Kidney epithelial cell (primary cell): Measurements from ENCODE around the gene DPM2. TPM values are rescaled to one million over a fixed set of nuclear protein-coding genes. Genes with fewer than 3 reads are reported as not detected.

Source experiments
- DNase-seq: peaks from one replicate; pipeline ENCODE4 v3.0.0-alpha.2; 2010; ENCODE audit warnings: low read depth
- H3K27me3 ChIP-seq: 2 replicates; pipeline ENCODE4 v1.6.0; 2011; ENCODE audit warnings: low read length; ENCODE audit not compliant: control insufficient read depth, insufficient read depth
- H3K36me3 ChIP-seq: 2 replicates; pipeline ENCODE4 v1.5.1; 2011; ENCODE audit warnings: low read length; ENCODE audit not compliant: control insufficient read depth, insufficient read depth
- H3K4me3 ChIP-seq: 2 replicates; pipeline ENCODE4 v1.5.1; 2011; ENCODE audit warnings: low read depth, mild to moderate bottlenecking, control low read depth, low read length
- total RNA-seq: library from RNA; depleted of rRNA; stranded (reverse); fragments of >200 nt; gene quantifications from 2 replicates; pipeline ENCODE4 v1.2.3, GENCODE V29; 2015
- TF ChIP-seq, protein P1 (sequence below): IDR thresholded peaks from 2 replicates; pipeline ENCODE4 v1.5.1; 2011; ENCODE audit warnings: mild to moderate bottlenecking, moderate library complexity, low read length, control low read depth, inconsistent platforms; ENCODE audit not compliant: insufficient read depth, poor library complexity, severe bottlenecking

DPM2 gene
- total RNA-seq, 1 donor from 2014 or later, result 31.8 TPM

DNA sequence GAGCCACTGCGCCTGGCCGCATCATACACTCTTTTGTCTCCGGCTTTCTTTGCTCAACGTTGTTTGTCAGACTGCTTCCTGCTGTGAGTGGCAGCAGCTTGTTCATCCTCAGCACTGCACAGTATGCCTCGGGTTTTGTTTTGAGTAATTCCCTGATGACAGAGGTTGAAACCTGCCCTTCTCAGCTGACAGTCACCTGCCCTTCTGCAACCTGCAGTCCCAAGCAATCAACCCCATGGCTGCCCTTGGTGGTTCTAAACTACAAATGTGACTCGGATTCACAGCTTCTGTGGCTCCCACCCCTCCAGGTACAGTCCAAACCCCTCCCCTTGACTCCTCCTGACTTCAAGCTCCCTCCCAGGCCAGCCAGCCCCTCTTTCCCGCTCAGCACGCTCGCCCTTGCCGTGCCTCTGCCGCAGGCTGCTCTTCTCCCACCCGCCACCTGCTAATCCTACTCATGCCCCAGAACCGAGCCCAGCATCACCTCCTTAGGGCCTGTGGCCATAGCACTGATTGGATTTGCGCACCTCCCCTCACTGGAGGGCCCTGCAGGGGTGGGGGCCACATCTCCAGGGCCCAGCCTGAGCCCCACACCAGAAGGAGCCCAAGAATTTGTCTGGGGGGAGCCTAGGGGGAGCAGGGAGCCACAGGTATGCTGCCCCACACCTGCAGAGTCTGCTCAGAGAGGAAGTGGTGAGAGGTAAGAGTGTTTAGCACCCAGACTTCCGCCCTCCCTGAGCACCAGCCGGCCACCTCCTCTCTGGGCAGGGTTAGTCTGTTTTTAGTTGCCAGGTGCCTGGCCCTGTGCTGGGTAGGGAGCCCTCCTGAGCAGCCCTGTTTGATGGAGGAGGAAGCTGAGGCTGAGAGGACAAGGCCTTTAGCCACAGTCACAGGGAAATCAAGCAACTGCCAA is 33.0 kb upstream of the DPM2 start:
- Histone ChIP-seq H3K27me3 (no peaks in the 10 kb centered on the region), H3K36me3 (no peaks in the 10 kb centered on the region), H3K4me3 (no peak overlapping the region)
- TF ChIP-seq, protein P1, sequence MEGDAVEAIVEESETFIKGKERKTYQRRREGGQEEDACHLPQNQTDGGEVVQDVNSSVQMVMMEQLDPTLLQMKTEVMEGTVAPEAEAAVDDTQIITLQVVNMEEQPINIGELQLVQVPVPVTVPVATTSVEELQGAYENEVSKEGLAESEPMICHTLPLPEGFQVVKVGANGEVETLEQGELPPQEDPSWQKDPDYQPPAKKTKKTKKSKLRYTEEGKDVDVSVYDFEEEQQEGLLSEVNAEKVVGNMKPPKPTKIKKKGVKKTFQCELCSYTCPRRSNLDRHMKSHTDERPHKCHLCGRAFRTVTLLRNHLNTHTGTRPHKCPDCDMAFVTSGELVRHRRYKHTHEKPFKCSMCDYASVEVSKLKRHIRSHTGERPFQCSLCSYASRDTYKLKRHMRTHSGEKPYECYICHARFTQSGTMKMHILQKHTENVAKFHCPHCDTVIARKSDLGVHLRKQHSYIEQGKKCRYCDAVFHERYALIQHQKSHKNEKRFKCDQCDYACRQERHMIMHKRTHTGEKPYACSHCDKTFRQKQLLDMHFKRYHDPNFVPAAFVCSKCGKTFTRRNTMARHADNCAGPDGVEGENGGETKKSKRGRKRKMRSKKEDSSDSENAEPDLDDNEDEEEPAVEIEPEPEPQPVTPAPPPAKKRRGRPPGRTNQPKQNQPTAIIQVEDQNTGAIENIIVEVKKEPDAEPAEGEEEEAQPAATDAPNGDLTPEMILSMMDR, result no peak
- DNase-seq, result no peak

DNA sequence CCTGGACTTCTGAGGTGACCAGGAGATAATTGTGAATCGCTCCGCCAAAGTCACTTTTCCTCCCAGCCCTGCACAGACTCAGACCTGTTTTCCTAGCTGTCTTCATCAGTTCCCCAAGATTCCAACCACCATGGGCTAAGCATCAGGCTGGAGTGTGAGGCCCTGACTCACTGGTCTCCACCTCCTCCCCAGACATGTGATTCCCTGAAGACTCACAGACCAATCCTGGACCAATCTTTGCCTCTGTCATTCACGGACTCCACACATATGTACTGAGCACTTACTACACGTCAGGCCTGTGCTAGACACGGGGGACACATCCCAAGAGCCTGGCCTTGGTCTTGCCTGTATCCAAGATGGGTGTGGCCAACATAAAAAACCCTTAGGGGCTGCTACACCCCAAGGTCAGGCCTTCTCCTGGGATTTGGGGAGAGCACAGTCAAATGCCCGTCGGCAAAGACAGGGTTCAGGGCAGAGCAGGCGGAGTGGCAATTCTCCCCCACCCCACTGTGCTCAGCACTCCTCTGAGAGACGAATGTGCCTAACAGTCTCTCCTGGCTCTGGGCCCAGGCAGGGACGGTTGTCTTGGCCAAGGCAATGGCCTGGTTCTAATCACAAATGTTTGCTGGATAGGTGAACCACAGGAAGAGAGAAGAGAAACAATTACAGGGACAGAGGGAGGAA is 31.2 kb upstream of the DPM2 start:
- H3K36me3 ChIP-seq, result no peaks in the 10 kb centered on the region
- H3K4me3 ChIP-seq, result no peak overlapping the region
- no peaks in the 10 kb centered on the region for H3K27me3 ChIP-seq
- TF ChIP-seq, protein P1, result no peak
- DNase-seq, result peak; percentile 29

DNA sequence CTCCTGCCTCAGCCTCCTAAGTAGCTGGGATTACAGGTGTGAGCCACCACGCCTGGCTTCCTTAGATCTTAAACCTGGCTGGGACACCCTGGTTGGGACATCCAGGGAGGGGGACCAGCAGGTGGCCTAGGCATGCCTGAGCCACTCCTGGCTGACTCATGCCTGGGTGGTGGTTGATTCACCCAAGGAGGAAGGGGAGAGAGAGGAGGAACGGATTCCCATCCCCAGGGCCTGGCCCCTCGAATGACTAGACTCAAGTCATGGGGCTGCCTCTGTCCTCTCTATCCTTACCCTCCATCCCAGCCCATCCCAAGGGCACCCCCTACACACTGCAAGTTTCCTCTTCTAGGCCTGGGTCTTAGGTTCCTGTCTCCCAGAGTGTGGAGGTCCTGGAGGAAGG is 30.4 kb upstream of the DPM2 start:
- H3K36me3 ChIP-seq, result no peaks in the 10 kb centered on the region
- TF ChIP-seq, protein P1, result peak; percentile 40
- peak; percentile 70 for DNase-seq
- no peaks in the 10 kb centered on the region for H3K27me3 ChIP-seq
- H3K4me3 ChIP-seq, result no peak overlapping the region

DNA sequence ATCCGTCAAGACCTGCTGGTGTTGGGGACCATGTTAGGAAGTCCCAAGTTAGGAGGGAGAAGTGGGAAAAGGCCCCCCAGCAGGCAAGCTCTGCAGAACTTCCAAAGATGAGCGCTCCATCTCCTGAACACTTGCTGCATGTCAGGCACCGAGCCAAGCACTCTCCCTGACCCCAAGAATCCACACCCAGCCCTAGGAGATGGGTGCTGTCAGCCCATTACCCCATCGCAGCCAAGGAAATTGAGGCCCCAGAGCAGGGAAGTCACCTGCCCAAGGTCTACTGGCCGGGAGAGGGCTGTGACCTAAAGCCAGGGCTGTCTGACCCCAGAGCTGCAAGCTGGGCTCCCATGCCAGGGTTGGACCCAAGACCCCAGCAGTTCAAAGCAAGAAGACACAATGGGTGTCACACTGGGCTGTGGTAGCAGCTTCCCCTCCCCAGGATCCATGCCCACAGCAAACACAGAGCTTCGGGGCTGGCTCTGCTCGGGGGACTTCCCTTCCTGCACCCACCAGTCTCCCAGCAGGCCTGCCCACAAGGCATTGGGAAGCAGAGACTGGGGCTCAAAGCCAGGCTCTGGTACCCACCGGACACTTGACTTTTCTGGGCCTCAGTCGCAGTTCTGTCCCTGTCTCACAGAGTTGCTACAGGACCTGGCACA is 29.6 kb upstream of the DPM2 start:
- Histone ChIP-seq H3K4me3 (no peak overlapping the region), H3K36me3 (no peaks in the 10 kb centered on the region), H3K27me3 (no peaks in the 10 kb centered on the region)
- no peak for DNase-seq
- TF ChIP-seq, protein P1, result no peak

DNA sequence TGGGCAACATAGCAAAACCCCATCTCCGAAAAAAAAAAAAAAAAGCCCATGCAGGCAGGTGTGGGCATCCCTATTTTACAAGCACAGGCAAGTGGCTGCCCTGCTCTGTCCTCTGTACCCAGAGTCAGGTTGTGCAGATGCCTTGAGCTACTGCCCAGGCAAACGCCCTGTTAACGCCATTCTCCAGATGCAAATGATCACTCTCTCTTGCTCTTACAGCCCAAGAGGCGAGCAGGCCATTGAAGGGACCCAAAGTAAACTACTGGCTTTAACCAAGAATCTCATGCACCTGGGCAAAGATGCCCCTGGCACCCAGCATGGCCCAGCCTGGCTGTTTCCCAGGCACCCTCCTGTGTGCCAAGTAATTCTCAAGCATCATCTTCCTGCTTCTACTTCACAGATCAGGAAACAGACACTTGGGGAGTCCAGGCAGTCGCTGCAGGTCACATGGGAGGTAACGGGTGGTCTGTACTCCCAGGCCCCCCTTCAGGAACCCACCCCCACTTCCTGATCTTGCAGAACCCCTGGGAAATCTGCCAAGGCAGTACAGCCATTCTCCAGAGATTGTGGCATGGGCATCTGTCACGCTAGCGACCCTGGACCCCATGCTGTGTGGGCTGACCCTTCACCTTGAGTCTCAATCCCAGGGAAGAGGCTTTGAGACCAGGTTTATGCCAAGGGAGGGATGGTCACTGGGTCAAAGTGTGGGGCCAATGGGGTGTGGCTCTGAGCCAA is 28.9 kb upstream of the DPM2 start:
- TF ChIP-seq, protein P1, result no peak
- no peak for DNase-seq
- Histone ChIP-seq H3K4me3 (no peak overlapping the region), H3K36me3 (no peaks in the 10 kb centered on the region), H3K27me3 (no peaks in the 10 kb centered on the region)
